T-helper 17 cell (primary cell): ENCODE results near the gene ASMT. TPM values are rescaled to one million over a fixed set of nuclear protein-coding genes. Genes with fewer than 3 reads are reported as not detected.
A peak's percentile ranks its signal among the peaks of the same experiment; 100 is the strongest.
"Not testable (repeated sequence)": the region's sequence is repeated elsewhere in the genome, so short reads cannot be mapped to it uniquely, and the experiment has no call there.

Experiments
- ATAC-seq: fragments of 150-1000 bp; cut with Tn5 transposase; 2 replicates; pipeline ENCODE4 v1.10.0; 2021; ENCODE audit warnings: mild to moderate bottlenecking, moderate library complexity
- DNase-seq, 3 donors: peaks; one replicate each; pipeline versions ENCODE4 v3.0.0 to v3.0.0-alpha.2; 2020 to 2021
- H3K9me3 ChIP-seq: one replicate; pipeline ENCODE4 v1.7.0; 2013; ENCODE audit warnings: low read length, mild to moderate bottlenecking; ENCODE audit not compliant: control insufficient read depth, poor library complexity, severe bottlenecking
- H3K27ac Mint-ChIP-seq: one replicate; pipeline ENCODE4 v1.8.0; 2022; ENCODE audit warnings: mild to moderate bottlenecking, moderate library complexity, mixed read lengths
- H3K27me3 Mint-ChIP-seq: one replicate; pipeline ENCODE4 v1.8.0; 2022; ENCODE audit warnings: mixed read lengths
- H3K36me3 Mint-ChIP-seq: one replicate; pipeline ENCODE4 v1.8.0; 2022; ENCODE audit warnings: low read depth, mixed read lengths
- H3K4me1 Mint-ChIP-seq: one replicate; pipeline ENCODE4 v1.8.0; 2022; ENCODE audit warnings: mild to moderate bottlenecking, mixed read lengths
- H3K4me3 Mint-ChIP-seq: one replicate; pipeline ENCODE4 v1.8.0; 2022; ENCODE audit warnings: mild to moderate bottlenecking, moderate library complexity, mixed read lengths
- total RNA-seq, 4 donors: library from RNA in 2 of 4; stranded (reverse) in 2 of 4; gene quantifications; one replicate each; pipeline ENCODE4 v1.2.3 and lab custom pipeline; 2022 to 2026

The ASMT gene, protein sequence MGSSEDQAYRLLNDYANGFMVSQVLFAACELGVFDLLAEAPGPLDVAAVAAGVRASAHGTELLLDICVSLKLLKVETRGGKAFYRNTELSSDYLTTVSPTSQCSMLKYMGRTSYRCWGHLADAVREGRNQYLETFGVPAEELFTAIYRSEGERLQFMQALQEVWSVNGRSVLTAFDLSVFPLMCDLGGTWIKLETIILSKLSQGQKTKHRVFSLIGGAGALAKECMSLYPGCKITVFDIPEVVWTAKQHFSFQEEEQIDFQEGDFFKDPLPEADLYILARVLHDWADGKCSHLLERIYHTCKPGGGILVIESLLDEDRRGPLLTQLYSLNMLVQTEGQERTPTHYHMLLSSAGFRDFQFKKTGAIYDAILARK
- total RNA-seq = under 1 TPM; 0.52 to 0.57 TPM
- 0 to 0.23 reads per million in 2 donors for total RNA-seq (lab: John Stamatoyannopoulos, UW)

DNA sequence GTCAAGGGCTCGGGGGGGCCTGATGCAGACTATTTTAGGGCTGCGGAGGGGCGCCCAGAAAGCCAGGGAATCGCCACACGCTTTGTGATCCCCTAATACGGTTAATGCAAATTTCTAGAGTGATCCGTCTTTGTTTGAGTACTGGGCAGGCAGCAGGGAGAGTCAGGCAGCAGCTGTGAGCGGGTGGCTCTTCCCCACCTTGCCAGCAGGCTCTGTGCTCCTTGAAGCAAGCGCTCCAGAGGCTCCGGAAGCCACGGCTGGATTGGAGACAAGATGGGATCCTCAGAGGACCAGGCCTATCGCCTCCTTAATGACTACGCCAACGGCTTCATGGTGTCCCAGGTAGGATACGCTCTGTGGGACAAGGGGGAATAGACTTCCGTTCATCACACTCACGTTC, at the start of gene ASMT:
Gene ASMT, plus strand, starts transcription at position 133 of the 400 bp plus-strand sequence. Its CDS starts 141 bp downstream, at position 274.
- Mint-ChIP-seq H3K4me3 (no peak within 1 kb of the TSS), H3K4me1 (peaks cover 2% of the 10 kb centered on the region), H3K36me3 (no peaks in the 10 kb centered on the region), H3K27me3 (no peaks in the 10 kb centered on the region), H3K27ac (no peak within 1 kb of the TSS)
- DNase-seq (no peak), ATAC-seq (no peak)
- H3K9me3 ChIP-seq = no peaks in the 10 kb centered on the region

DNA sequence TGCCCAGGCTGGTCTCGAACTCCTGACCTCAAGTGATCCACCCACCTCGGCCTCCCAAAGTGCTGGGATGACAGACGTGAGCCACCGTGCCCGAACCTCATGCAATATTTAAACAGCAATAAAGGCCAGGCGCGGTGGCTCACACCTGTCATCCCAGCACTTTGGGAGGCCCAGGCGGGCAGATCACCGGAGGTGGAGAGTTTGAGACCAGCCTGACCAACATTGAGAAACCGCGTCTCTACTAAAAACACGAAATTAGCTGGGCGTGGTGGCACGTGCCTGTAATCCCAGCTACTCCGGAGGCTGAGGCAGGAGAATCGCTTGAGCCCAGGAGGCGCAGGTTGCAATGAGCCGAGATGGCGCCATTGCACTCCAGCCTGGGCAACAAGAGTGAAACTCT, 40.7 kb upstream of the ASMT start:
- not testable (repeated sequence) for DNase-seq

DNA sequence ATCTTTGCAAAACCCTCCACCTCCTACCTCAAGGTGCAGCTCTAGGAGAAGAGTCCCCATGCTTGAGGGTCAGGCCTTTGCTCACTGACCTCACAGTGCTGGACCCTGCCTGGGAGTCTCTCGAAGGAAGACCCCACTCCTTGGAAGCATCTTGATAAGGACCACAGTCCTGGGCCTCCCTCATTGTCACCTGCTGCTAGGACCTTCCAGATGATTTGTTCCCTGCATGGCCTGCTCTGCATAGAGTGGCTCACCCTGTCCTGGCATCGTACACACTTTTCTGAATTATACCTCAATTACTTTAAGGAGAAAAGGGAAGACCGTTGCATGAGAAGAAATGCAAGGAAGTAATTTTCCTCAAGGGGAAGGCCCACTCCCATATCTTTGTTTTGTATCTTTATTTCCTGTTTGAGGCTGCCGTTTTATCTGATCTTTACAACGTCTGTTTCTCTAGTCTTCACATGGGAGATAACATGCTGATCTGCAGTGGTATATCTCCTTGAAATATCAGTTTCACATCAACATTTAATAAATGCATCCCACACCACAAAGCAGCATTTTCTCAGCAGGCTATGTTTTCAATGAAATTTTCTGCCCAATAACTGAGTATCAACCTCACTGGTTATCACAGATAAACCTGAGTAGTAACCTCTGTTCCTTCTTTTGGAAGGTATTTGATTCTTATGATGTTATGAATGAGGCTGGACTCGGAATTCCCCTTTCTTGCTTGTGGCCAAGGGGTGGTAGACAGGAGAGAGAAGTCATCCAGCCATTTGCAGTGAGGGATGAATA, 38.5 kb upstream of the ASMT start:
- Mint-ChIP-seq H3K27me3 (no peaks in the 10 kb centered on the region), H3K4me1 (peaks cover 3% of the 10 kb centered on the region), H3K27ac (no peak overlapping the region), H3K4me3 (no peak overlapping the region), H3K36me3 (no peaks in the 10 kb centered on the region)
- no peaks in the 10 kb centered on the region for H3K9me3 ChIP-seq
- DNase-seq = no peak
- peak; percentile 79 for ATAC-seq

More for the DNA sequence above, 40.7 kb upstream of the ASMT start:
- not testable (repeated sequence) for H3K27ac Mint-ChIP-seq, H3K9me3 ChIP-seq, H3K27me3 Mint-ChIP-seq, H3K36me3 Mint-ChIP-seq, H3K4me3 Mint-ChIP-seq, ATAC-seq, H3K4me1 Mint-ChIP-seq

DNA sequence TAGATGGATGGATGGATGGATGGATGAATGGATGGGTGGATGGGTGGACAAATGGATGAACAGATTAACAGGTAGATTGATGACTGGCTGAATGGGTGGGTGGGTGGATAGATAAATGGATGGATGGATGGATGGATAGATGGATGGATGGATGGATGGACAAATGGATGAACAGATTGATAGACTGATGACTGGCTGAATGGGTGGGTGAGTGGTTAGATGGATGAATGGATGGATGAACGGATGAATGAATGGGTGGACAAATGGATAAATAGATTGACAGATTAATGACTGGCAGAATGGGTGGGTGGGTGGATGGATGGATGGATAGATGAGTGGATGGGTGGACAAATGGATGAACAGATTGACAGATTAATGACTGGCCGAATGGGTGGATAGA, 37.0 kb upstream of the ASMT start:
- H3K9me3 ChIP-seq = no peaks in the 10 kb centered on the region
- H3K27ac Mint-ChIP-seq = no peak overlapping the region
- no peak for DNase-seq
- no peak for ATAC-seq
- no peaks in the 10 kb centered on the region for H3K27me3 Mint-ChIP-seq
- no peak overlapping the region for H3K4me3 Mint-ChIP-seq
- H3K4me1 Mint-ChIP-seq = peaks cover 7% of the 10 kb centered on the region
- H3K36me3 Mint-ChIP-seq = no peaks in the 10 kb centered on the region

DNA sequence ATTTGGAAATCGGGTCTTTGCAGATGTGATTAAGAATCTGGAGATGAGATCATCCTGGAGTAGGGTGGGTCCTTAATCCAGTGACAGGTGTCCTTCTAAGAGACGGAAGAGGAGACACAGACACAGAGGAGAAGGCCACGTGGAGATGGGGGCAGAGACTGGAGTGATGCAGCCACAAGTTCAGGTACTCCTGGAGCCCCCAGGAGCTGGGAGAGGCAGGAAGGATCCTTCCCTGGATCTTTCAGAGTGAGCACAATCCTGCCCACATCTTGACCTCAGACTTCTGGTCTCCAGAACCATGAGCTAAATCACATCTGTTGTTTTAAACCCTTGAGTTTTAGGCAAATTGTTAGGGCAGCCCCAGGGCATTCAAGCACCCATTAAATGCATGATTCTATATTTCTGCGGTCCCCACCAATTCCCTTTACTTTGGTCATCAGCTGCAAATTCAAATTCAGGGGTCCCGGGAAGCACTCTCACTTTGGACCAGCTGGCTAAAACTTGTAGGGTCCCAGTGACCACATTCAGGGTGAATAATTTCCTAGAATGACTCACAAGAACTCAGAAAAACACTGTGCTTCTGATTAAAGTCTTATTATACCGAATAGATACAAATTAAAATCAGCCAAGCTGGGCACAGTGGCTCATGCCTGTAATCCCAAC, 36.2 kb upstream of the ASMT start:
- no peak for ATAC-seq
- no peak for DNase-seq
- no peak overlapping the region for H3K27ac Mint-ChIP-seq
- no peaks in the 10 kb centered on the region for H3K27me3 Mint-ChIP-seq
- H3K36me3 Mint-ChIP-seq = no peaks in the 10 kb centered on the region
- H3K4me1 Mint-ChIP-seq = peaks cover 14% of the 10 kb centered on the region
- H3K4me3 Mint-ChIP-seq = no peak overlapping the region
- no peaks in the 10 kb centered on the region for H3K9me3 ChIP-seq

DNA sequence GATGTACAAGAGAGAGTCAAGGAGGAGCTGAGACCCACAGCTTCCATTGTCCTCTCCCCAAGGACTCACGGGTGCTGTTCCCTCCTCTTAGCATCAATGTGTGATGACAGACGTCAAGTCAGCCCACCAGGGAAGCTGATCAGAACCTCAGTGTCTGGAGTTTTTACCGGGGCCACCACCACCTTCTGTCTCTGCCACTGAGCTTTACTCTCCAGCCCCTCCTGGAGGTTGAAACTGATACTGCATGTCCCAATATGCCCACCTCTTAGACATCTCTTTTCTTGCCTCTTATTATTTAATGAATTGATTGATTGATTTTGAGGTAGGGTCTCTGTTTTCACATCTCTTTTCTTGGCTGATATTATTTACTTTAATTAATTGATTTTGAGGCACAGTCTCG, 33.7 kb upstream of the ASMT start:
- DNase-seq (peak; percentile 36 to 68 (median 59)), ATAC-seq (peak; percentile 65)
- Mint-ChIP-seq H3K4me1 (peaks cover 14% of the 10 kb centered on the region), H3K27me3 (no peaks in the 10 kb centered on the region), H3K4me3 (no peak overlapping the region), H3K36me3 (no peaks in the 10 kb centered on the region), H3K27ac (no peak overlapping the region)
- H3K9me3 ChIP-seq = no peaks in the 10 kb centered on the region

DNA sequence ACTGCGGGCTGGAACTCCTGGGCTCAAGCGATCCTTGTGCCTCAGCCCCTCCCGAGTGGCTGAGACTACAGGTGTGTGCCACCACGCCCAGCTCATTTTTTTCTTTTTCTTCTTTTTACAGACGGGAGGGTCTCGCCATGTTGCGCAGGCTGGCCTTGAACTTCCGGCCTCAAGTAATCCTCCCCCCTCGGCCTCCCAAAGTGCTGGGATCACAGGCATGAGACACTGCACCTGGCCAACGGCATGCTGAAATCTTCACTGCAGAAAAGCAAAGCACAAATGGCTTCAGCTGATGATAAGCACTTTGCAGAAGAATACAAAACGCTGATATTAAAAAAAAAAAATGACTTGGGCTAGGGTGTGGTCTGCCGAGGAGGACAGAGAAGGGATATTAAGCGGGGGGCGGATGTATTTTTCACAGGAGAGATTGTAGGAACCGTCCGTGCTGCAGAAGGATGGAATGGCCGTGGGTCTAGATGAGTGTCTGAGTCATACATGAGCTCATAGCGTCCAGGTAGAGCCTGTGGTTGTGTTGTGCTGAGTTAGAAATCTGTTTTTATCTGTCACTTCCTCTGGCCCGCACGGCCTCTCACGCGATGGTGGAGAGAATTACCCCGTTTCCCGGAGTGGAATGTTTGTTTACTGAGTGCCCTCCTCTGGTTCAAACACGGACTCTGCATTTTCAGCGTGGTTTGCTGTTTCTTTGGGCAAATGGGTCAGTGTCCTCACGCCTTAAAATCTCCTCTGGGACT, 32.0 kb upstream of the ASMT start:
- ATAC-seq (peak; percentile 89), DNase-seq (peak in 1 of 3 donors; percentile 35)
- Mint-ChIP-seq H3K27me3 (no peaks in the 10 kb centered on the region), H3K36me3 (no peaks in the 10 kb centered on the region), H3K4me1 (peaks cover 14% of the 10 kb centered on the region), H3K4me3 (peak overlapping the region; percentile 75), H3K27ac (peak overlapping the region; percentile 92)
- no peaks in the 10 kb centered on the region for H3K9me3 ChIP-seq

DNA sequence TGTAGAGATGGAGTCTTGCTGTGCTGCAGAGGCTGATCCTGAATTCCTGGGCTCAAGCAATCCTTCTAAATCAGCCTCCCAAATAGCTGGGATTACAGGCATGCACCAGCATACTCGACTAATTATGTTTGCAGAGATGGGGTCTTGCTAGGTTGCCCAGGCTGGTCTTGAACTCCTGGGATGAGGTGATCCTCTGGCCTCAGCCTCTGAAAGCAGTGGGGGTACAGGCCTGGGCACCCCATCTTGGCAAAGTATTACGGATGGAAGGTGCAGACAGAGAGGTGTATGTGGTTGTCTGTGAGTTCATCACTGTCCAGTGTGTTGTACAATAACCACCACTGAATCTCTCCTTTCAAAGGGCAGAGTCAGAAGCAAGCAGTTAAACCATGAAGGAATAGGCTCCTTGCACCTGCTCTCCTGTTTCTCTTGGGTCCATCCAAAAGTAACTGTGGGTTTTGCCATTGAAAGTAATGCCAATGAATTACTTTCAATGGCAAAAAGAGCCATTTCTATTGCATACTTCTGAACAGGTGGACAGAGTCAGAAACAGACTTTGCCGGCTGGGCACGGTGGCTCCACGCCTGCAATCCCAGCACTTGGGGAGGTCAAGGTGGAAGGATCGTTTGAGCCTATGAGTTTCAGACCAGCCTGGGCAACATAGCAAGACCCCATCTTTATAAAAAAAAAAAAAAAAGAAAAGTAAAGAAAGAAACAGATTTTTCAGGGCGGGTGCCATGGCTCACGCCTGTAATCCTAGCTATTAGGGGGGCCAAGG, 30.4 kb upstream of the ASMT start:
- Mint-ChIP-seq H3K4me1 (peaks cover 14% of the 10 kb centered on the region), H3K36me3 (no peaks in the 10 kb centered on the region), H3K27ac (no peak overlapping the region), H3K4me3 (no peak overlapping the region), H3K27me3 (no peaks in the 10 kb centered on the region)
- no peaks in the 10 kb centered on the region for H3K9me3 ChIP-seq
- DNase-seq = no peak
- no peak for ATAC-seq

DNA sequence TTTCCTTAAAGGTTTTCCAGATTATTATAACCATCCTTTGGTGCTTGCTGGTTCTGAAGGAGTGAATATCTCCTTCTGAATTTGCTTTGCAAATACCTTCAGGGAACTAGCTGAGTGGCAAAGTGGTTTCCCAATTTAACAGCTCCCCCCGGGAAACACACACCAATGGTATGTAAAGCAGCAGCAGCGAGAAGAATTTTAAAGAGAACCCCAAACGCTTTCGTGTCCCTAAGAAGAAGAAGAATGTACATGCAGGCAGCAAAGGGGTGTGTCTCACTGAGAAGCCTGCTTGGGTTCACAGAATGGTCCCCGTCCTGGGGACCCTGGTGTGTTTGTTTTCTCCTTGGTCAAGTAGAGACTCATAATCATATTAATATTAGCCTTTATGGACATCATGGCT, 27.7 kb upstream of the ASMT start:
- H3K27ac Mint-ChIP-seq = peak overlapping the region; percentile 61
- H3K27me3 Mint-ChIP-seq = no peaks in the 10 kb centered on the region

DNA sequence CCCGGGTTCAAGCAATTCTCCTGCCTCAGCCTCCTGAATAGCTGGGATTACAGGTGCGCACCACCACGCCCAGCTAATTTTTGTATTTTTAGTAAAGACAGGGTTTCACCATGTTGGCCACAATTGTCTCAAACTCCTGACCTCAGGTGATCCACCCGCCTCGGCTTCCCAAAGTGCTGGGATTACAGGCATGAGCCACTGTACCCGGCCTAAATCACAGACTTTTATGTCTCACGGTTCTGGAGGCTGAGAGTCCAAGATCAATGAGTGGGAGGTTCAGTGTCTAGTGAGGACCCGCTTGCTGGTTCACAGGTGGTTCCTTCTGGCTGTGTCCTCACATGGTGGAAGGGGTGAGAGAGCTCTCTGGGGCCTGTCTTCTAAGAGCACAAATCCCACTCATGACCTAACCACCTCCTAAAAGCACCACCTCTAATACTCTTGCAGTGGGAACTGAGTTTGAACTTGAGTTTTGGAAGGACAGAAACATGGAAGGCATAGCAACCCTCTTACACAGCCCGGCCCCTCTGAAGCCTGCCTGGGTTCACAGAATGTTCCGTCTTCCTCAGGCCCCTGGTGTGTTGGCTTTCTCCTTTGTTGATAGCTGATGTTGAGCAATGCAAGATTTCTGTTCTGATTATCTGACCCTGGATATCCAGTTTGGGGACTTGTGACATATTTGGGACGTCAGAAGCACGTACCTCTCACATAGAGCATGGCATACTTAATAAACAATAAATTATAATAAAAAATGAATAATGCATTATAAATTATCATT, 25.3 kb upstream of the ASMT start:
- DNase-seq (no peak), ATAC-seq (no peak)
- H3K4me1 Mint-ChIP-seq = peaks cover 11% of the 10 kb centered on the region
- H3K4me3 Mint-ChIP-seq = no peak overlapping the region
- no peaks in the 10 kb centered on the region for H3K36me3 Mint-ChIP-seq
- H3K27ac Mint-ChIP-seq = peak overlapping the region; percentile 69
- H3K9me3 ChIP-seq = no peaks in the 10 kb centered on the region
- no peaks in the 10 kb centered on the region for H3K27me3 Mint-ChIP-seq

More for the DNA sequence above, 27.7 kb upstream of the ASMT start:
- DNase-seq (no peak), ATAC-seq (no peak)
- Mint-ChIP-seq H3K36me3 (no peaks in the 10 kb centered on the region), H3K4me3 (no peak overlapping the region), H3K4me1 (peaks cover 13% of the 10 kb centered on the region)
- H3K9me3 ChIP-seq = no peaks in the 10 kb centered on the region

DNA sequence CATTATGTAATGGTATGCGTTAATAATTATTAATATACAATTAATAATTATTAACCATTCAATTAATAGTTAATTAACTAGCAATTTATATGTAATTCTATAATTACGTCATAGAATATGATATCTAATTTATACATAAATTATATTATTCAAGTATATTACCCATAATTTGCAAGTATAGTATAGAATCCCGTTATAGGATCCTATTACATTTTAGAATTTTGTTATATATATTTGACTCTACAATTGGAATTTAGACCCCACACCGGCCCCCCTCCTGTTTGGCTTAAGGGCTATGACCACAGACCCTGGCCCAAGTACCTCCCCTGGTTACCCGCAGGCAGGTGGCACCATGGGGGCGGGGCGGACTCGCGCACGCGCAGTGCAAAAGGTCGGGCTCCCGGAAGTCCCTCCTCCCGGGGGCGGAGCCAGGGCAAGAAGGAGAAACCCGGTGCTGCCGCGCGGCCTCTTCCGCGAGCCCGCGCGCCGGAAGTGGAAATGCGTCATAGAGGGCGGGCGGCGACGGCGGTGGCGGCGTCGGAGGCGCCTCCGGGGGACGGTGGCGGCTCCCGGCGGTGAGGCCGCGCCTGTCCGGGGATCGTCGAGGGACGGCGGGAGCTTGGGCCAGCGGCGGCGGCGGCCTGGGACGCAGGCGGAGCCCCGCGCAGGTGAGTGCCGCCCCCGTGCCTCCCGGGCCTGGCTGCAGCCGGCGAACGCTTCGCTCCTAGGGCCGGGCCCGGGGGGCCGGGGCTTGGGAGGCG, 23.6 kb upstream of the ASMT start, which contains the start of gene AKAP17A:
Gene AKAP17A, plus strand, starts transcription at position 503 of the 761 bp plus-strand sequence. CDS start 1,859 bp downstream, outside the sequence.
- H3K27me3 Mint-ChIP-seq = no peaks in the 10 kb centered on the region
- H3K36me3 Mint-ChIP-seq = no peaks in the 10 kb centered on the region
- peak; percentile 97 to 99 (median 97) for DNase-seq
- peak; percentile 93 for ATAC-seq
- H3K4me1 Mint-ChIP-seq = peaks cover 11% of the 10 kb centered on the region
- H3K27ac Mint-ChIP-seq = peak within 1 kb of the TSS; percentile 91
- peak within 1 kb of the TSS; percentile 94 for H3K4me3 Mint-ChIP-seq
- no peaks in the 10 kb centered on the region for H3K9me3 ChIP-seq
